ENCODE results near the gene GPR18. TPM values are rescaled to one million over a fixed set of nuclear protein-coding genes. Genes with fewer than 3 reads are reported as not detected.

The GPR18 gene
- total RNA-seq, 2 experiments from 2014 or later: 42.9 to 45.1 TPM

- Histone ChIP-seq H3K4me1 (ENCODE audit: insufficient read depth, low read length) (peaks cover 70% of the 10 kb centered on the region), H3K36me3 (ENCODE audit: insufficient read depth, low read length) (peaks cover 15% of the 10 kb centered on the region), H3K27ac (ENCODE audit: low read depth in 1 of 2, low read length in 2 of 2) (peak overlapping the region in 1 of 2 donors; percentile 42), H3K4me3 (ENCODE audit: low read length) (no peak overlapping the region), H3K27me3 (ENCODE audit: control insufficient read depth in 1 of 2, insufficient read depth in 2 of 2, low read length in 2 of 2) (no peaks in the 10 kb centered on the region), H3K9me3 (ENCODE audit: control insufficient read depth in 1 of 2, insufficient read depth in 1 of 2, low read length in 2 of 2) (no peaks in the 10 kb centered on the region)
- TF ChIP-seq, protein P1, sequence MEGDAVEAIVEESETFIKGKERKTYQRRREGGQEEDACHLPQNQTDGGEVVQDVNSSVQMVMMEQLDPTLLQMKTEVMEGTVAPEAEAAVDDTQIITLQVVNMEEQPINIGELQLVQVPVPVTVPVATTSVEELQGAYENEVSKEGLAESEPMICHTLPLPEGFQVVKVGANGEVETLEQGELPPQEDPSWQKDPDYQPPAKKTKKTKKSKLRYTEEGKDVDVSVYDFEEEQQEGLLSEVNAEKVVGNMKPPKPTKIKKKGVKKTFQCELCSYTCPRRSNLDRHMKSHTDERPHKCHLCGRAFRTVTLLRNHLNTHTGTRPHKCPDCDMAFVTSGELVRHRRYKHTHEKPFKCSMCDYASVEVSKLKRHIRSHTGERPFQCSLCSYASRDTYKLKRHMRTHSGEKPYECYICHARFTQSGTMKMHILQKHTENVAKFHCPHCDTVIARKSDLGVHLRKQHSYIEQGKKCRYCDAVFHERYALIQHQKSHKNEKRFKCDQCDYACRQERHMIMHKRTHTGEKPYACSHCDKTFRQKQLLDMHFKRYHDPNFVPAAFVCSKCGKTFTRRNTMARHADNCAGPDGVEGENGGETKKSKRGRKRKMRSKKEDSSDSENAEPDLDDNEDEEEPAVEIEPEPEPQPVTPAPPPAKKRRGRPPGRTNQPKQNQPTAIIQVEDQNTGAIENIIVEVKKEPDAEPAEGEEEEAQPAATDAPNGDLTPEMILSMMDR (IDR thresholded peaks at IDR 0.05): no peak
- peaks cover 57% of the 10 kb centered on the region for H3K36me3 Mint-ChIP-seq (ENCODE audit: low read depth)
- H3K4me3 Mint-ChIP-seq: peak overlapping the region; percentile 72
- intact Hi-C loops (cut with DNase I, micrococcal nuclease): no loop called here
- ATAC-seq (ENCODE audit: poor library complexity) (no peak), DNase-seq (peak in 2 of 14 experiments; percentile 61 to 71)
- peak overlapping the region; percentile 100 for H3K27ac Mint-ChIP-seq
- no peaks in the 10 kb centered on the region for H3K9me3 Mint-ChIP-seq
- ChIA-PET POLR2A (interaction anchor here (0.7 to 2.9 kb wide), 5 partner anchors 8 to 24 kb away, joined by 3 to 27 read pairs (median 4); no protein-coding TSS in a partner anchor), CTCF (interaction anchor here (1.2 to 1.8 kb wide), 2 partner anchors 11 to 157 kb away, joined by 4 to 7 read pairs; no protein-coding TSS in a partner anchor)
- peaks cover 97% of the 10 kb centered on the region for H3K4me1 Mint-ChIP-seq (ENCODE audit: low read depth)
- H3K27me3 Mint-ChIP-seq: no peaks in the 10 kb centered on the region
Observed at GRCh38 chr13:99280166-99280565, 22.0 kb upstream of the GPR18 start.

GRCh38 chr13:99279637-99280036, 21.5 kb upstream of the GPR18 start:
- H3K27ac ChIP-seq (ENCODE audit: low read depth in 1 of 2, low read length in 2 of 2): peak overlapping the region in 1 of 2 donors; percentile 42

DNA sequence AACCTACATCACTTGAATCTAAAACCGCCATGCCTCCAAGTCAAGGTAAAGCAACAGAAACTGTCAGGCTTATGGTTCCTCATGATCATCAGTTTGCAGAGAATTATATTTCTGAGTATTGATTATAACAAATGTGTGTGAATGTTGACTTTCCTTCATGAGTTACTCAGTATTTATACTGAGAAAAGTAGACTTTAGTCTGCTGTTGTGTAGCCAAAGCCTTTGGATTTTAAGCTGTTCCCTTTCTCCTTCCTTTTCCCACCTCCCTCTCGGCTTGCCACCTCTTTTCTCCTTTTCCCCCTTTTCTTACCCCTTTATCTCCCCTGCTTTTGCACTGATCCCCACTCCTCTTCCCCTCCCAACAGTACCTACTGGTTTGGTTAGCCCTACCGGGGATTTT, 20.7 kb upstream of the GPR18 start:
- CTCF ChIA-PET: interaction anchor here (0.7 to 1.8 kb wide), 5 partner anchors 9 to 158 kb away, joined by 3 to 8 read pairs (median 4); no protein-coding TSS in a partner anchor
- Histone ChIP-seq H3K36me3 (ENCODE audit: insufficient read depth, low read length) (peaks cover 15% of the 10 kb centered on the region), H3K4me1 (ENCODE audit: insufficient read depth, low read length) (peaks cover 74% of the 10 kb centered on the region), H3K27me3 (ENCODE audit: control insufficient read depth in 1 of 2, insufficient read depth in 2 of 2, low read length in 2 of 2) (no peaks in the 10 kb centered on the region), H3K9me3 (ENCODE audit: control insufficient read depth in 1 of 2, insufficient read depth in 1 of 2, low read length in 2 of 2) (no peaks in the 10 kb centered on the region), H3K27ac (ENCODE audit: low read depth in 1 of 2, low read length in 2 of 2) (no peak overlapping the region), H3K4me3 (ENCODE audit: low read length) (no peak overlapping the region)
- Mint-ChIP-seq H3K36me3 (ENCODE audit: low read depth) (peaks cover 68% of the 10 kb centered on the region), H3K27ac (peak overlapping the region; percentile 100), H3K4me1 (ENCODE audit: low read depth) (peaks cover 97% of the 10 kb centered on the region), H3K9me3 (no peaks in the 10 kb centered on the region), H3K27me3 (no peaks in the 10 kb centered on the region), H3K4me3 (no peak overlapping the region)
- intact Hi-C loops (cut with DNase I, micrococcal nuclease): loop anchor here in 1 of 2 experiments (2.0 kb wide), 1 partner anchor 16 kb away; no protein-coding TSS in a partner anchor
- TF ChIP-seq, protein P1 (IDR thresholded peaks at IDR 0.05): no peak
- DNase-seq: no peak
- no peak for ATAC-seq (ENCODE audit: poor library complexity)
- POLR2A ChIA-PET: interaction anchor here (0.9 to 1.5 kb wide), 4 partner anchors 25 to 82 kb away, joined by 3 to 5 read pairs (median 4); no protein-coding TSS in a partner anchor

More at GRCh38 chr13:99279637-99280036, 21.5 kb upstream of the GPR18 start:
- no peaks in the 10 kb centered on the region for H3K9me3 ChIP-seq (ENCODE audit: control insufficient read depth in 1 of 2, insufficient read depth in 1 of 2, low read length in 2 of 2)
- Mint-ChIP-seq H3K36me3 (ENCODE audit: low read depth) (peaks cover 62% of the 10 kb centered on the region), H3K27ac (peak overlapping the region; percentile 100), H3K4me3 (peak overlapping the region; percentile 72), H3K4me1 (ENCODE audit: low read depth) (peaks cover 97% of the 10 kb centered on the region), H3K27me3 (no peaks in the 10 kb centered on the region), H3K9me3 (no peaks in the 10 kb centered on the region)
- no peaks in the 10 kb centered on the region for H3K27me3 ChIP-seq (ENCODE audit: control insufficient read depth in 1 of 2, insufficient read depth in 2 of 2, low read length in 2 of 2)
- peaks cover 72% of the 10 kb centered on the region for H3K4me1 ChIP-seq (ENCODE audit: insufficient read depth, low read length)
- no peak overlapping the region for H3K4me3 ChIP-seq (ENCODE audit: low read length)
- CTCF ChIA-PET: interaction anchor here (1.2 to 1.8 kb wide), 2 partner anchors 10 to 157 kb away, joined by 4 to 7 read pairs; no protein-coding TSS in a partner anchor
- POLR2A ChIA-PET: interaction anchor here (1.2 to 2.9 kb wide), 6 partner anchors 8 to 81 kb away, joined by 3 to 27 read pairs (median 4); no protein-coding TSS in a partner anchor
- intact Hi-C loops (cut with DNase I, micrococcal nuclease): loop anchor here in 1 of 2 experiments (2.0 kb wide), 1 partner anchor 15 kb away; no protein-coding TSS in a partner anchor
- TF ChIP-seq, protein P1 (IDR thresholded peaks at IDR 0.05): no peak
- H3K36me3 ChIP-seq (ENCODE audit: insufficient read depth, low read length): peaks cover 15% of the 10 kb centered on the region
- no peak for ATAC-seq (ENCODE audit: poor library complexity)
- DNase-seq: no peak

Data from CD4-positive, alpha-beta T cell (primary cell).